ENCODE data around the gene CLASP2. TPM values are rescaled to one million over a fixed set of nuclear protein-coding genes. Genes with fewer than 3 reads are reported as not detected.

The CLASP2 gene
- total RNA-seq, 6 experiments from 2014 or later, result 32.8 to 37.6 (median 34.8) TPM

DNA sequence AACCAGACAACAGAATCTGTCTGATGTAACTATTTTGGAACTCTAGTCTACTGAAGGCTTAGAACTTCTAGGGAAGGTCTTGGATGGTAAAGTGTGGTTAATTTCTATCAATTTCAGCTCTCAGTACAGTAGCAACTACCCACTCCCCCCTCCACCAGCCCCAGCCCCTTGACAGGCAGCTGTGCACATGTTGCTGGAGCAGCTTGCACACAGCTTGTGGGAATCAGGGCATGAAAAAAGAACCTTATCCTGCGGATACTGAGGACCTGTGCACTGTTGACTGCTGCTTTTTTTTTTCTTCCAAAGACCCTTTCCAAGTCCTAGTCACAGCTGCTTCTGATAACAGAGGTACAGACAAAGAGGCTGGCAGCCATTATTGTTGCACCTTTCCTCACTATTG, 196.3 kb downstream of the CLASP2 start:
- no peak for DNase-seq
- Mint-ChIP-seq H3K4me3 (no peak overlapping the region), H3K4me1 (ENCODE audit: low read depth) (peaks cover 10% of the 10 kb centered on the region; the same call in 1 of the 2 replicates), H3K36me3 (ENCODE audit: low read depth) (peaks cover 23% of the 10 kb centered on the region), H3K9me3 (peaks cover 8% of the 10 kb centered on the region), H3K27ac (no peak overlapping the region), H3K27me3 (ENCODE audit: insufficient read depth) (peaks cover 2% of the 10 kb centered on the region; the same call in 1 of the 2 replicates)
- no peak for TF ChIP-seq CTCF (IDR thresholded peaks at IDR 0.05)

GRCh38 chr3:33513262-33513863, 204.7 kb downstream of the CLASP2 start:
- Mint-ChIP-seq H3K27ac (no peak overlapping the region), H3K36me3 (ENCODE audit: low read depth) (peaks cover 18% of the 10 kb centered on the region), H3K27me3 (ENCODE audit: insufficient read depth) (no peaks in the 10 kb centered on the region), H3K9me3 (no peaks in the 10 kb centered on the region), H3K4me3 (no peak overlapping the region), H3K4me1 (ENCODE audit: low read depth) (0 out of 2 replicates have a peak, but pooled peaks cover 6% of the 10 kb centered on the region)
- no peak for DNase-seq
- TF ChIP-seq CTCF (IDR thresholded peaks at IDR 0.05), result no peak

DNA sequence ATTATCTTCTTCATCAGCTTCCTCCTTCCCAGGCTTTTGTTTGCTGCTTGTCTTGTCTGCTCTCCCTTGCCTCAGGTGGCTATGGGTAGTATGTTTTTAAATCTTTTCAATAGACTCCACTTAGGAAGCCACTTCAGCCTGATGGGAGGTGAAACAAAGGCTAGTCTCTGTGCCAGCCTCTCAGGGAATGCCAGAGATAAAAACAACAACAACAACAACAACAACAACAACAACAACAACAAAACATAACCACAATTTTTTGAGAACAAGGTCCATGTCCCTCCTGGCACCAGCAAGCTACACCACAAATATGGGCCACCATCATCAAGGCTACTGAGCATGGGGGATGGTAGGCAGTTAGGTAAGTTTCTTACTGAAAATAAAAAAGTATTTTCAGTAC, 213.0 kb downstream of the CLASP2 start:
- no peak for TF ChIP-seq CTCF (IDR thresholded peaks at IDR 0.05)
- no peaks in the 10 kb centered on the region for H3K27me3 Mint-ChIP-seq (ENCODE audit: insufficient read depth)
- DNase-seq, result no peak
- H3K36me3 Mint-ChIP-seq (ENCODE audit: low read depth), result peaks cover 26% of the 10 kb centered on the region
- H3K4me1 Mint-ChIP-seq (ENCODE audit: low read depth), result no peaks in the 10 kb centered on the region
- H3K4me3 Mint-ChIP-seq, result no peak overlapping the region; the same call in 1 of the 2 replicates
- H3K27ac Mint-ChIP-seq, result no peak overlapping the region
- no peaks in the 10 kb centered on the region for H3K9me3 Mint-ChIP-seq

- no peak for DNase-seq
- no peak for TF ChIP-seq CTCF (IDR thresholded peaks at IDR 0.05)
- no peak overlapping the region for H3K4me3 Mint-ChIP-seq
- H3K27me3 Mint-ChIP-seq (ENCODE audit: insufficient read depth), result no peaks in the 10 kb centered on the region; the same call in 1 of the 2 replicates
- H3K4me1 Mint-ChIP-seq (ENCODE audit: low read depth), result no peaks in the 10 kb centered on the region
- H3K27ac Mint-ChIP-seq, result no peak overlapping the region
- 0 out of 2 replicates have a peak, but pooled peaks cover 11% of the 10 kb centered on the region for H3K36me3 Mint-ChIP-seq (ENCODE audit: low read depth)
- no peaks in the 10 kb centered on the region for H3K9me3 Mint-ChIP-seq
Observed at GRCh38 chr3:33496449-33496848, 221.6 kb downstream of the CLASP2 start.

GRCh38 chr3:33491721-33492120, 226.3 kb downstream of the CLASP2 start:
- Mint-ChIP-seq H3K9me3 (no peaks in the 10 kb centered on the region), H3K4me1 (ENCODE audit: low read depth) (no peaks in the 10 kb centered on the region), H3K27ac (no peak overlapping the region), H3K4me3 (no peak overlapping the region), H3K36me3 (ENCODE audit: low read depth) (no peaks in the 10 kb centered on the region), H3K27me3 (ENCODE audit: insufficient read depth) (no peaks in the 10 kb centered on the region; the same call in 1 of the 2 replicates)
- TF ChIP-seq CTCF (IDR thresholded peaks at IDR 0.05), result no peak
- DNase-seq, result no peak

All from HFFc6 (cell line).